H9 (cell line): ENCODE results near the gene IQGAP2. TPM values are rescaled to one million over a fixed set of nuclear protein-coding genes. Genes with fewer than 3 reads are reported as not detected.
A peak's percentile ranks its signal among the peaks of the same experiment; 100 is the strongest.

Experiments
- DNase-seq: peaks from one replicate; pipeline ENCODE4 v3.0.0-alpha.2; 2017
- H2AFZ ChIP-seq: one replicate; pipeline ENCODE4 v1.6.1; 2013; ENCODE audit warnings: mild to moderate bottlenecking, low read length, control low read depth, moderate library complexity
- H2AK5ac ChIP-seq: 2 replicates; pipeline ENCODE4 v1.6.1; 2013; ENCODE audit warnings: low read length, control low read depth, mixed read lengths; ENCODE audit not compliant: insufficient read length
- H2BK120ac ChIP-seq: one replicate; pipeline ENCODE4 v1.6.1; 2013; ENCODE audit warnings: low read depth, mild to moderate bottlenecking, low read length, control low read depth, inconsistent platforms; ENCODE audit not compliant: poor library complexity, severe bottlenecking
- H2BK12ac ChIP-seq: 2 replicates; pipeline ENCODE4 v1.6.1; 2013; ENCODE audit warnings: low read length, control low read depth, mixed read lengths, low read depth; ENCODE audit not compliant: insufficient read length
- H2BK15ac ChIP-seq: 2 replicates; pipeline ENCODE4 v1.6.1; 2013; ENCODE audit warnings: low read depth, low read length, control low read depth
- H2BK20ac ChIP-seq: one replicate; pipeline ENCODE4 v1.6.1; 2013; ENCODE audit warnings: low read depth, mild to moderate bottlenecking, low read length, control low read depth, inconsistent platforms; ENCODE audit not compliant: poor library complexity, severe bottlenecking
- H2BK5ac ChIP-seq: 2 replicates; pipeline ENCODE4 v1.6.1; 2013; ENCODE audit warnings: low read length, control low read depth, mixed read lengths; ENCODE audit not compliant: insufficient read length
- H3K14ac ChIP-seq: 2 replicates; pipeline ENCODE4 v1.6.1; 2013; ENCODE audit warnings: low read length, control low read depth; ENCODE audit not compliant: insufficient read depth
- H3K18ac ChIP-seq: 2 replicates; pipeline ENCODE4 v1.6.1; 2013; ENCODE audit warnings: low read depth, mild to moderate bottlenecking, mixed read lengths, low read length, control low read depth; ENCODE audit not compliant: insufficient read length
- H3K23ac ChIP-seq: 2 replicates; pipeline ENCODE4 v1.6.1; 2013; ENCODE audit warnings: low read length, control low read depth, mixed read lengths, low read depth; ENCODE audit not compliant: insufficient read length
- H3K23me2 ChIP-seq: 2 replicates; pipeline ENCODE4 v1.6.1; 2013; ENCODE audit warnings: low read depth, mild to moderate bottlenecking, mixed read lengths, low read length, control low read depth; ENCODE audit not compliant: insufficient read length, poor library complexity, severe bottlenecking
- H3K27ac ChIP-seq: 2 replicates; pipeline ENCODE4 v1.5.1; 2013; ENCODE audit warnings: low read length, control low read depth, mixed read lengths, low read depth; ENCODE audit not compliant: insufficient read length
- H3K27me3 ChIP-seq: 2 replicates; pipeline ENCODE4 v1.6.1; 2013; ENCODE audit warnings: low read length, control low read depth, inconsistent platforms; ENCODE audit not compliant: insufficient read depth
- H3K4ac ChIP-seq: 2 replicates; pipeline ENCODE4 v1.6.1; 2013; ENCODE audit warnings: low read depth, mild to moderate bottlenecking, control low read depth, inconsistent platforms, low read length, moderate library complexity
- H3K4me1 ChIP-seq: 2 replicates; pipeline ENCODE4 v1.6.1; 2013; ENCODE audit warnings: low read length, control low read depth, inconsistent platforms; ENCODE audit not compliant: insufficient read depth
- H3K4me2 ChIP-seq: 2 replicates; pipeline ENCODE4 v1.6.1; 2013; ENCODE audit warnings: low read length, control low read depth, mixed read lengths; ENCODE audit not compliant: insufficient read length, insufficient read depth
- H3K56ac ChIP-seq: 2 replicates; pipeline ENCODE4 v1.6.1; 2013; ENCODE audit warnings: low read depth, mild to moderate bottlenecking, mixed read lengths, low read length, control low read depth; ENCODE audit not compliant: insufficient read length
- H3K79me1 ChIP-seq: 2 replicates; pipeline ENCODE4 v1.6.1; 2013; ENCODE audit warnings: low read depth, mild to moderate bottlenecking, moderate library complexity, low read length, control low read depth, inconsistent platforms; ENCODE audit not compliant: insufficient read depth, poor library complexity, severe bottlenecking
- H3K79me2 ChIP-seq: 2 replicates; pipeline ENCODE4 v1.6.1; 2013; ENCODE audit warnings: low read length, control low read depth, inconsistent platforms; ENCODE audit not compliant: insufficient read depth
- H3K9ac ChIP-seq: 2 replicates; pipeline ENCODE4 v1.6.1; 2013; ENCODE audit warnings: low read length, control low read depth, mixed read lengths; ENCODE audit not compliant: insufficient read length; ENCODE audit errors: extremely low read depth
- H3K9me3 ChIP-seq: one replicate; pipeline ENCODE4 v1.6.1; 2013; ENCODE audit warnings: low read depth, low read length, inconsistent platforms; ENCODE audit not compliant: control insufficient read depth
- H3T11ph ChIP-seq: one replicate; pipeline ENCODE4 v1.6.1; 2013; ENCODE audit warnings: mild to moderate bottlenecking, low read length, control low read depth, inconsistent platforms
- H4K20me1 ChIP-seq: one replicate; pipeline ENCODE4 v1.6.1; 2013; ENCODE audit not compliant: control insufficient read depth, insufficient read length, insufficient read depth
- H4K5ac ChIP-seq: 2 replicates; pipeline ENCODE4 v1.6.1; 2013; ENCODE audit warnings: low read depth, mild to moderate bottlenecking, mixed read lengths, low read length, control low read depth; ENCODE audit not compliant: insufficient read length
- H4K8ac ChIP-seq: replicated peaks from 2 replicates; pipeline ENCODE4 v1.6.1; 2013; ENCODE audit warnings: low read length, control low read depth, mixed read lengths, low read depth; ENCODE audit not compliant: insufficient read length
- H4K91ac ChIP-seq: 2 replicates; pipeline ENCODE4 v1.6.1; 2013; ENCODE audit warnings: low read depth, mild to moderate bottlenecking, moderate library complexity, mixed read lengths, low read length, control low read depth; ENCODE audit not compliant: insufficient read length
- H3K27ac Mint-ChIP-seq, 3 experiments: 2 replicates in 2 of 3; 3 replicates in 1 of 3; pipeline ENCODE4 v1.8.0; 2020 to 2021; ENCODE audit warnings: mixed read lengths in 3 of 3, mild to moderate bottlenecking in 1 of 3, moderate library complexity in 1 of 3
- H3K27me3 Mint-ChIP-seq: 2 replicates; pipeline ENCODE4 v1.8.0; 2021; ENCODE audit warnings: low read depth, mild to moderate bottlenecking, moderate library complexity, mixed read lengths
- H3K36me3 Mint-ChIP-seq, 3 experiments: 2 replicates in 2 of 3; 3 replicates in 1 of 3; pipeline ENCODE4 v1.8.0; 2020 to 2021; ENCODE audit warnings: low read depth in 3 of 3, mixed read lengths in 3 of 3; ENCODE audit not compliant: insufficient read depth in 1 of 3
- H3K4me1 Mint-ChIP-seq, 2 experiments: 2 replicates each; pipeline ENCODE4 v1.8.0; 2020; ENCODE audit warnings: mixed read lengths in 2 of 2
- H3K4me3 Mint-ChIP-seq, 2 experiments: 2 replicates in 1 of 2; 3 replicates in 1 of 2; pipeline ENCODE4 v1.8.0; 2020 to 2021; ENCODE audit warnings: mild to moderate bottlenecking in 2 of 2, mixed read lengths in 2 of 2, moderate library complexity in 1 of 2
- H3K9me3 Mint-ChIP-seq, 2 experiments: 2 replicates in 1 of 2; 3 replicates in 1 of 2; pipeline ENCODE4 v1.8.0; 2020; ENCODE audit warnings: mild to moderate bottlenecking in 2 of 2, mixed read lengths in 2 of 2, moderate library complexity in 1 of 2
- CTCF ChIP-seq: fragments of 200-600 bp; sonication (generic); conservative IDR thresholded peaks from 3 replicates; pipeline ENCODE4 v1.8.0; 2021; ENCODE audit warnings: antibody characterized with exemption, mild to moderate bottlenecking
- WGBS: extraction: QIAGEN DNeasy Blood & Tissue Kit; methylation state at CpG from one replicate; pipeline ENCODE4 v1.1.7; 2013; ENCODE audit warnings: missing lambda C conversion rate, low lambda C conversion rate, mixed read lengths; ENCODE audit not compliant: insufficient read length; ENCODE audit errors: extremely low coverage; 5-methylcytosine and 5-hydroxymethylcytosine counted together
- total RNA-seq: library from RNA; stranded (reverse); gene quantifications from 2 replicates; pipeline ENCODE4 v1.2.1, GENCODE V29; 2021

IQGAP2 gene
- total RNA-seq, 1 experiment from 2014 or later, result 22.5 TPM

GRCh38 chr5:76475385-76475784 lies 72.3 kb downstream of the IQGAP2 start:
- Histone ChIP-seq H3K27me3 (no peaks in the 10 kb centered on the region), H2AFZ (no peak overlapping the region), H2BK20ac (no peak overlapping the region), H4K91ac (no peak overlapping the region), H2BK12ac (no peak overlapping the region), H2AK5ac (no peak overlapping the region), H3K4me2 (no peak overlapping the region), H3K4ac (no peak overlapping the region), H3K27ac (no peak overlapping the region), H3T11ph (no peak overlapping the region), H3K9me3 (no peaks in the 10 kb centered on the region), H3K56ac (no peak overlapping the region), H3K79me1 (no peaks in the 10 kb centered on the region), H2BK5ac (no peak overlapping the region), H3K23ac (no peak overlapping the region), H3K9ac (no peak overlapping the region), H4K8ac (no peak overlapping the region), H4K20me1 (no peaks in the 10 kb centered on the region), H2BK15ac (no peak overlapping the region), H2BK120ac (no peak overlapping the region), H4K5ac (no peak overlapping the region), H3K23me2 (no peaks in the 10 kb centered on the region), H3K4me1 (peaks cover 19% of the 10 kb centered on the region), H3K79me2 (no peaks in the 10 kb centered on the region; the same call in 1 of the 2 replicates), H3K14ac (no peak overlapping the region), H3K18ac (no peak overlapping the region)
- Mint-ChIP-seq H3K9me3 (peaks cover 8 to 11% of the 10 kb centered on the region in 2 experiments), H3K27me3 (no peaks in the 10 kb centered on the region; the same call in 1 of the 2 replicates), H3K4me1 (peaks cover 34 to 41% of the 10 kb centered on the region in 2 experiments), H3K36me3 (peaks cover 12 to 17% (median 17%) of the 10 kb centered on the region in 3 experiments; a peak in 6 of 7 replicates), H3K4me3 (no peak overlapping the region), H3K27ac (peak overlapping the region in 1 of 3 experiments; percentile 56; a peak in 1 of 7 replicates)
- DNase-seq, result no peak
- no peak for TF ChIP-seq CTCF
- no CpG with 5 or more reads among the region's 3 CpGs for WGBS
